Measurements from ENCODE around the gene LRRC47.
A peak's percentile ranks its signal among the peaks of the same experiment; 100 is the strongest.

The LRRC47 gene

GRCh38 chr1:3746389-3746829 is 49.9 kb downstream of the LRRC47 start:
- DNase-seq: peak; percentile 24

- DNase-seq: no peak
Measured at GRCh38 chr1:3745590-3746381, 50.5 kb downstream of the LRRC47 start.

GRCh38 chr1:3745071-3745470 is 51.2 kb downstream of the LRRC47 start:
- DNase-seq: no peak

GRCh38 chr1:3744646-3745045 is 51.7 kb downstream of the LRRC47 start:
- DNase-seq: no peak

GRCh38 chr1:3743826-3744225 is 52.5 kb downstream of the LRRC47 start:
- no peak for DNase-seq

- no peak for DNase-seq
Measured at GRCh38 chr1:3743421-3743820, 52.9 kb downstream of the LRRC47 start.

- no peak for DNase-seq
Measured at GRCh38 chr1:3742439-3743298, 53.6 kb downstream of the LRRC47 start.

GRCh38 chr1:3741566-3742438 is 54.5 kb downstream of the LRRC47 start:
- no peak for DNase-seq

GRCh38 chr1:3740752-3741151 is 55.5 kb downstream of the LRRC47 start:
- no peak for DNase-seq

GRCh38 chr1:3740042-3740441 is 56.3 kb downstream of the LRRC47 start:
- DNase-seq: no peak

GRCh38 chr1:3738943-3739342 is 57.4 kb downstream of the LRRC47 start:
- DNase-seq: no peak

- DNase-seq: no peak
Measured at GRCh38 chr1:3736708-3737107, 59.6 kb downstream of the LRRC47 start.

GRCh38 chr1:3736131-3736561 is 60.2 kb downstream of the LRRC47 start:
- no peak for DNase-seq

GRCh38 chr1:3735688-3736087 is 60.6 kb downstream of the LRRC47 start:
- DNase-seq: no peak

- DNase-seq: no peak
Measured at GRCh38 chr1:3735027-3735681, 61.1 kb downstream of the LRRC47 start.

- no peak for DNase-seq
Measured at GRCh38 chr1:3734602-3735001, 61.7 kb downstream of the LRRC47 start.

- DNase-seq: no peak
Measured at GRCh38 chr1:3733883-3734589, 62.3 kb downstream of the LRRC47 start.

- DNase-seq: no peak
Measured at GRCh38 chr1:3733094-3733882, 63.0 kb downstream of the LRRC47 start.

GRCh38 chr1:3732434-3733093 is 63.7 kb downstream of the LRRC47 start:
- no peak for DNase-seq

Measured in NCI-H69 (cell line).